SHP77 treated with DMSO at 0.1 percent for 48 hours (cell line): ENCODE data around the gene NAV3.

Source experiments
- DNase-seq: peaks from one replicate; lab custom pipeline; 2025; lab: John Stamatoyannopoulos, UW

Gene NAV3, protein sequence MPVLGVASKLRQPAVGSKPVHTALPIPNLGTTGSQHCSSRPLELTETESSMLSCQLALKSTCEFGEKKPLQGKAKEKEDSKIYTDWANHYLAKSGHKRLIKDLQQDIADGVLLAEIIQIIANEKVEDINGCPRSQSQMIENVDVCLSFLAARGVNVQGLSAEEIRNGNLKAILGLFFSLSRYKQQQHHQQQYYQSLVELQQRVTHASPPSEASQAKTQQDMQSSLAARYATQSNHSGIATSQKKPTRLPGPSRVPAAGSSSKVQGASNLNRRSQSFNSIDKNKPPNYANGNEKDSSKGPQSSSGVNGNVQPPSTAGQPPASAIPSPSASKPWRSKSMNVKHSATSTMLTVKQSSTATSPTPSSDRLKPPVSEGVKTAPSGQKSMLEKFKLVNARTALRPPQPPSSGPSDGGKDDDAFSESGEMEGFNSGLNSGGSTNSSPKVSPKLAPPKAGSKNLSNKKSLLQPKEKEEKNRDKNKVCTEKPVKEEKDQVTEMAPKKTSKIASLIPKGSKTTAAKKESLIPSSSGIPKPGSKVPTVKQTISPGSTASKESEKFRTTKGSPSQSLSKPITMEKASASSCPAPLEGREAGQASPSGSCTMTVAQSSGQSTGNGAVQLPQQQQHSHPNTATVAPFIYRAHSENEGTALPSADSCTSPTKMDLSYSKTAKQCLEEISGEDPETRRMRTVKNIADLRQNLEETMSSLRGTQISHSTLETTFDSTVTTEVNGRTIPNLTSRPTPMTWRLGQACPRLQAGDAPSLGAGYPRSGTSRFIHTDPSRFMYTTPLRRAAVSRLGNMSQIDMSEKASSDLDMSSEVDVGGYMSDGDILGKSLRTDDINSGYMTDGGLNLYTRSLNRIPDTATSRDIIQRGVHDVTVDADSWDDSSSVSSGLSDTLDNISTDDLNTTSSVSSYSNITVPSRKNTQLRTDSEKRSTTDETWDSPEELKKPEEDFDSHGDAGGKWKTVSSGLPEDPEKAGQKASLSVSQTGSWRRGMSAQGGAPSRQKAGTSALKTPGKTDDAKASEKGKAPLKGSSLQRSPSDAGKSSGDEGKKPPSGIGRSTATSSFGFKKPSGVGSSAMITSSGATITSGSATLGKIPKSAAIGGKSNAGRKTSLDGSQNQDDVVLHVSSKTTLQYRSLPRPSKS (N-terminal part only)

DNA sequence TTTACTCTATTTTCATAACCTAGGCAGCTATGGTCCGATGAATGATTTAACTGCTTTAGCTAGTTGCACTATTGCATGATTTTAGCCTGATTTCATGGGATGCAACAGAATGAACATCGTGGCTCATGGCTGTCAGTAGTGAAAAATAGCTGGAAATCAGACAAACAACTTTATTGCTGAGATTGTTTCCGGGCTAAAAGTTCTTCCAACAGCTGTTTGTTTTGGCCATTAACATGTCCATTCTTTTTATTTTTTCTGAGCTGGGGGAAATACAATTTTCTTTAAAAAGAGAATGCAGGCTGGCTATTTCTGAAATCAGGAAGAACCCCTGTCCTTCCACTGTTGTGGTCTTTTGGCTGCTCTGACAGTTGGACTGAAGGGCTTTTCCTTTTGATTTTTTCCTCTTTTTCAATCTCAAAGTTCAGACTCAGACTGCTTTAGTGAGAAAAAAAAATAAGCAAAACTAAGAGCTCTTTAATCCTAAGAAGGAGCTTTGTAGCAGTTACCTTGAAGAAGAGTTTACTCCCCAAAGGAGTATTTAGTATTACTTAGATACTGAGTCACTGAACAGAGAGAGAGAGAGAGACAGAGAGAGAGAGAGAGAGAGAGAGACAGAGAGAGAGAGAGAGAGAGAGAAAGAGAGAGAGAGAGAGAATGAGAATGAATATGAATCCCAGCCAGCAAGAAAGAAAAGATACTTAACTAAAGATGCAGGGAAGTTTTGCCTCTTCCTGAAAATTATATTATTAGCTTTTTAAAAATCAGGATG lies at the start of gene NAV3:
TSS of gene NAV3 (plus strand) at position 312 of the 769 bp plus-strand sequence. CDS start 568 bp downstream, outside the sequence.
- no peak for DNase-seq

DNA sequence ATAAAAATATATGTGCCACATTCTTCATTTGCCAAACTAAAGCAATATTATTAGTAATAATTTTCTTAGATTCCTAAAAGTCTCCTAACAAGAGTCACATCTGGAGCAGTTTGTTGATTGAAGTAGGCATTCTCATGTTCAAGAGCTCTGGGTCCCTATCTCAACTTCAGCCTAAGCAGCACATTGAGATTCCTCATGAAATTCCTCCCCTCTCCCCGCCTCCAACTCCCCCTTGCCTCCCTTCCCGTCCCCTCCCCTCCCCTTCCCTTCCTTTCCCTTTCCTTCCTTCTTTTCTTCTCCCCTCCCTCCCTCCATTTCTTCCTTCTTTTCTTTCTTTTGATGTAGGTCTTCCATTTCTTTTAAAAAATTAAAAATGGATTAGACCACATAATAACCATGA lies 48.7 kb upstream of the NAV3 start:
- DNase-seq: no peak

GRCh38 chr12:77782766-77783165 lies 47.9 kb upstream of the NAV3 start:
- no peak for DNase-seq

- DNase-seq: no peak
These were observed 45.5 kb upstream of the NAV3 start for GRCh38 chr12:77785211-77785610.

DNA sequence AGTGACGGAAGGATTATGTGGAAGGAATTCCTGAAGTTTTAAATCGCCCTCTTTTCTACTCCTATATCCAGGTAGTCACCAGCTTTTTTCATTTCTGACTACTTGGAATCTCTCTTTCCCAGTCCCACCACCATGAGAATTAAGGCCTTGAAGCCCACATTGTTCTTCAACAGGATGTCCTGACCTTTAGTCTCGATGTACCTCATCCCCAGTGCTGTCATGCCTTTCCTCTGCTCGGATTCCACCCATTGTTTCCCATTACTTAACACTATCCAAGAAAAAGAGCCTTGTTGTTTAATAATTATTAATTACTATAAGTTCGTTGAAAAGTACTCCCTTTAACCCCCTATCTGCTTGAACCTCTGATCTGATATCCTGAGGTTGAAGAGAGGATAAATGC lies 44.0 kb upstream of the NAV3 start:
- DNase-seq: no peak

DNA sequence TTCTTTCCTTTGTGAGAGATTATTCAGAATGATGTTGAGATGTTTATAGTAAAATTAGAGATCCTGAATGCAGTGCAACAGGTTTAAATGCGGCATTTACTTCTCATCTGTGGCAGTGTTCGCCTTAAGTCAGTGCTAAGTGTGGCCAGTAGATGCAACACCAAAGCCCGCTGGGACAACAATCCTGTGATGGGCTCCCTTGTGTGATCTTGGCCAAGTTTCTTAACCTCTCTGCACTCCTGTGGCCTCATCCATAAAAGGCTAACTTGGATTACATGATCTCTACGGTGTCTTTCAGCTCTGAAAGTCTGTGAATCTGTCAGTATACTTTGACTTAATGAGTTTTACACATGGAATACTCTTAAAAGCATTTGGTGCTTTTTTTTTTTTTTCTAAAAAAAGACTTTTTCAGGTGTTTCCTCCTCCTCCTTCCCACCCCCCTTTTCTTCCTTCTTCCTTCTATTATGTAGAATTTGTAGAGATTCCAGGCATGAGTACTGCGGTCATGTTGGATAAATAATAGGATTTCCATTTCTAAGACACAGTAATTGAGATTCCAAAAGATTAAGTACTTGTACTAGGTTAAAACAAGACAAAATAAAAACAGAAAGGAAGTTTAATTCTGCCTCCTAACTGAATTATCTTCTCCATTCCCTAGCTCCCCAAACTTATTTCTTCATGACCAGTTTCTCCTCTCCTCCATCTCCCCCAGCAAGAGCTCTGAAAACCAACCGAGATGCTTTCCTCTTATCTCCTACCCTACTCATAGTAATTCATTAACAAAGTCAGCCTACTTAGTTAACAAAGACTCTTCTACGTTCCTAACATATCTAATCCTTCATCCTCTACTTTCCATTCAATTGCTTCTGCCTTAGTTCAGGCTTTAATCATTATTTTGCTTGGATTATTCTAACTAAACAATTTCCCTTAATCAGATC lies 42.2 kb upstream of the NAV3 start:
- no peak for DNase-seq

- no peak for DNase-seq
These were observed 35.0 kb upstream of the NAV3 start for GRCh38 chr12:77795699-77796098.

DNA sequence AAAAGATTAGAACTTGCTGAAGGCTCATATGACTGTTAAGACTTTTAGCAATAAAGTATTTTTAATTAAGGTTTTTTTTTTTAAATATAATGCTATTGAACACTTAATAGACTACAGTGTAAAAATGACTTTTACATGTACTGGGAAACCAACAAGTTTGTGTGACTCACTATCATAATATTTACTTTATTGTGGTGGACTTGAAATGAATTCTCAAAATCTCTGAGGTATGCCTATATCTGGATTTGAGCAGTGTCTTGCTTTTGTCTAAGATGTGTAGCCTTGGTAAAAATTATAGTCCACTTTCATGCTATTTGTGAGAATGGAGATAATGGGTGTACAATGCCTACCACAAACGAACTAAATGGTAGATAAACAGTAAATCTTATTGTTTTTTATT lies 33.9 kb upstream of the NAV3 start:
- DNase-seq: no peak

DNA sequence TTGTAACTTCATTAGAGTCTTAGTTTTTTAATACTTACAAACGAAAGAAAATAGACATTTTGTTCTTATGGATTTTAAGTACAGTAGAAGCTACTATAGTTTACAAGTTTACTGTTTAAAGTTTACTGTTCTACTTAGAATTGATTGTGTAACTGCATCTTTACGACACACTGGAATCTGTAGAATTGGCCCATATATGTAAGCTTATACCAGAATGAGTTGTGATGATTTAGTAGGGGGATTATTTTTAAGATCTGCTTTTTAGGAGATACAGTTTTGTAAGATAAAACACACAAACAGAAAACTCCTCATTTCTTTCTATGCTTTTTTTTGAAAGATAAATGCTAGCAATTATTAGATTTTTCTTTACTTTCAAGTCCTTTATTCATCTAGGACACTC lies 30.2 kb upstream of the NAV3 start:
- DNase-seq: no peak

DNA sequence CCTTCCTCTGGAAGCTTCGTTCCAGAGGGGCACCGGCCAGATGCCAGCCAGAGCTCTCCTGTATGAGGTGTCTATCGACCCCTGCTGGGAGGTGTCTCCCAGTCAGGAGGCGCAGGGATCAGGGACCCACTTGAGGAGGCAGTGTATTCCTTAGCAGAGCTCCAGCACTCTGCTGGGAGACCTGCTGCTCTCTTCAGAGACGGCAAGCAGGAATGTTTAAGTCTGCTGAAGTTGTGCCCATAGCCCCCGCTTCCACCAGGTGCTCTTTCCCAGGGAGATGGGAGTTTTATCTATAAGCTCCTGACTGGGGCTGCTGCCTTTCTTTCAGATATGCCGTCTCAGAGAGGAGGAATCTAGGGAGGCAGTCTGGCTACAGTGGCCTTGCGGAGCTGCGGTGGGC lies 22.2 kb upstream of the NAV3 start:
- DNase-seq: no peak

DNA sequence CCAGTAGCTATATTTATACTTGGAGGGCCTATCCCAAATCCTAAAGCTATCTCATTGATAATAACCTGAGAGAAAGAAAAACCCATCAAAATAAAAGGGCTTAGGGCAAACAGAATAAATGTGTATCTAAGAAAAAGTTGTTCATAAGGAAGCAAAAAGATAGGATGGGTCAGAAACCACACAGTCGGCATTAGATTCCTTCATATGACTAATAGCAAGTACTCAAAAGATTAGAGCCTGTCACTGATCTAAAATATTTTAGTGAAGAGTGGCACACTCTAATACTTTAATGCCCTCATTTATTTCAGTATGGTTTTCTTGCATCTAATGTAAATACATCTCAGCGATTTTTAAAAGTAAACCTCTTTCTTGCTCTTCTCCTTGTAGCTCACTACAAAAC lies 17.1 kb upstream of the NAV3 start:
- no peak for DNase-seq

GRCh38 chr12:77814386-77814785 lies 16.3 kb upstream of the NAV3 start:
- DNase-seq: no peak

- no peak for DNase-seq
These were observed 14.5 kb upstream of the NAV3 start for GRCh38 chr12:77816196-77816595.

DNA sequence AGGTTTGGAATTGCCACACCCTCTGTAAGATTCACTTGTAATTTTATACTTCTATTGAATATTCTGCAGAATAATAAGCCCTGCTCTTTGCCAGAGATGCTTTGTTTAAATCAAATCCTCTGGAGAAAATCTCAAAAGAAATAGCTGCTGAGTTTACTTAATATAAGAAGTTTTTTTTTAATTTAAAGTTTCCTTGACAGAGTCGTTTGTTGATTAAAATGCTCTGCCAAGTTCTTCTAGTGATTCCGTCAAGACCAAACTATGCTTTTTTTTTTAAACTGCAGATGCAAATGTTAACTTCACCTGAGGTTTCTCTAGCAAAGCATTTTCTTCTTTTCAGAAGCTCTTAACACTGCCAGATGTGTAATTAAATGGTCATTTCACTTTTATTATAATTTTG lies 13.4 kb upstream of the NAV3 start:
- no peak for DNase-seq

- no peak for DNase-seq
These were observed 12.3 kb upstream of the NAV3 start for GRCh38 chr12:77818351-77818750.

GRCh38 chr12:77821699-77822203 lies 8.9 kb upstream of the NAV3 start:
- no peak for DNase-seq

DNA sequence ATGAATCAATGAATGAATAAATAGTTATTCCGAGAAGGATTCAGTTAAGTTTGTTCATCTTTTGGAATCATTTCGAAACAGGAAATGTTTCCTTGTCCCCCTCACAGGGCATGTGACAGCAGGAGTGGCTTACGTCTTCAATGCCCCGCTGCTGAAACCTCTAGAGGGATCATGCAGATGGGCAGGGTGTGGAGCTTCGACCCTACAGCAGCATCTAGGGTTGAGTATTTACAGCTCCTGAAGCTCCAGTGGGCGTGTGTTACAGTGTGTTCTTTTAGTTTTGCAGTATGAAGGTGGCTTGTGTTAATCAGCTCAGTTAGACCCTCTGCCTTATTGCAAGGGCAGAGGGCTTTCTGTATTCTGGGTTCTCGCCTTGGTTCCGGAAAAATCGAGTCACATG lies 2.6 kb downstream of the NAV3 start:
- DNase-seq: no peak

DNA sequence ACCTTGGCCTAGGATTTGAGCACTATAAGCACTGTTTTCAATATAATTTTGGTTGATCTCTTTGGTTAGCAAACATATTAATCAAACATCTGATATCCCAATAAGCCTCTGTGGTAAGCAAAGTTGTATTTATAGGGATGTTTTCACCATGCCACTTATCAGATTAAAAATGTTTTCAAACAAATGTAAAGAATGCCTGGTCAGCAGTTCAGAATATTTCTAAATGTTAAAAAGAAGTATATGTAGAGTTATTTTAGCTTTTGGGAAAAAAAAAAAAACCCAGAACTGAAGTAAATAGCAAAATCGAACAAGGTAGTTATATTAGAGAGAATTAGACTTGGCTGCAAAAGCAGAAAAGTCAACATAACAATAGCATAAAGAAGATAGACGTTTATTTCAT lies 3.9 kb downstream of the NAV3 start:
- no peak for DNase-seq

DNA sequence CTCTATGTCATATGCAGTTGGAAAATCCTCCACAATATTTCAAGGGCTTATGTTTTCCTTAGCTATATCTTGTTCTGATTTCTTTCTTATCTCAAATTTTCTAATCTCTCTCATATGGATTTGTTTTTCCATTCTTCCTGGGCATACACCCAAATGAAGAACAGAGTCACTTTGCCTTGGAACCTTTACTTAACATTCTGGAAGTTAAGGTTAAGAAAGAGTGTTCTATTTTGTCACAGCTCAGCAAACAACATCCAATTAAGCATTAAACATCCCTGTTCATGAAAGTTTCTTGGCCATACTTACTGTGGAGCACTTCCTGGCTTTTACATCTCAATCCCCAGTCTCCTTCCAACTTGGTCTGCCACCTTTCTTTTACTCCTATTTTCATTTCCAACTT lies 5.3 kb downstream of the NAV3 start:
- DNase-seq: no peak

- no peak for DNase-seq
These were observed 7.2 kb downstream of the NAV3 start for GRCh38 chr12:77837876-77838291.

DNA sequence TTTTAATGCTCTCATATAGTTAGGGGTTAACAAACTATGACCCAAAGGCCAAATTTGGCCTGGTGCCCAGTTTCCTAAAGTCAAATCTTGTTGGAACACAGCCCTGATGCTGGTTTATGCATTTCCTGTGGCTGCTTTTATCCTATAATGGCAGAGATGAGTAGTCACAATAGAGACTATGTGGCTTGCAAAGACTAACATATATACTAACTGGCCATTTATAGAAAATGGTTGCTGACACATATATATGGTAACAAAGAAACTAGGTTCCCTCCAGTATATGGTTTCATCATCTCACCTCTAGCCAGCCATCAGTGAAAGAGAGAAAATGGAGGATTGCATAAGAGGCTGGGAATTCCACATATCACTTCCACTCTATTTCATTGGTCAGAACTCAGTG lies 10.8 kb downstream of the NAV3 start:
- DNase-seq: no peak
